ENCODE results near the gene NPIPB2. TPM values are rescaled to one million over a fixed set of nuclear protein-coding genes. Genes with fewer than 3 reads are reported as not detected.
A peak's percentile ranks its signal among the peaks of the same experiment; 100 is the strongest.

The NPIPB2 gene
- total RNA-seq, 1 donor, result 2.2 TPM

DNA sequence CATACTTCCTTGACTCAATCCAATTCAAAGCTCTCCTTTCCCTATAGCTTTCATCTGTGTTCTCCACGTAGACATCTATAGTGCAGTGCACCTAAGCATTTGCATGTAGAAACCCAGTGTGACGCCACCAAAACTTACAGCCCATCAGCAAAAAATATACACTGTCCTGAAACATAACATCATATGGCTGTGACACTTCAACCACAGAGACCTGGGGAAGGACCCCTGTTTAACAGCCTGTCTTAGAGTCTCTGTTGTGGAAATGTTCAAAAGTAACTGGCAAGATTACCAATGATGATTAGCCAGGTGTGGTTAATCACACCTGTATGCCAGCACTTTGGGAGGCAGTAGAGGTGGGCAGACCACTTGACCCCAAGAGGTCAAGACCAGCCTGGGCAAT, 48.3 kb downstream of the NPIPB2 start:
- no peak overlapping the region for H3K4me3 ChIP-seq (ENCODE audit: low read depth, low read length)
- no peak for DNase-seq (ENCODE audit: low read depth)
- TF ChIP-seq, protein P1, sequence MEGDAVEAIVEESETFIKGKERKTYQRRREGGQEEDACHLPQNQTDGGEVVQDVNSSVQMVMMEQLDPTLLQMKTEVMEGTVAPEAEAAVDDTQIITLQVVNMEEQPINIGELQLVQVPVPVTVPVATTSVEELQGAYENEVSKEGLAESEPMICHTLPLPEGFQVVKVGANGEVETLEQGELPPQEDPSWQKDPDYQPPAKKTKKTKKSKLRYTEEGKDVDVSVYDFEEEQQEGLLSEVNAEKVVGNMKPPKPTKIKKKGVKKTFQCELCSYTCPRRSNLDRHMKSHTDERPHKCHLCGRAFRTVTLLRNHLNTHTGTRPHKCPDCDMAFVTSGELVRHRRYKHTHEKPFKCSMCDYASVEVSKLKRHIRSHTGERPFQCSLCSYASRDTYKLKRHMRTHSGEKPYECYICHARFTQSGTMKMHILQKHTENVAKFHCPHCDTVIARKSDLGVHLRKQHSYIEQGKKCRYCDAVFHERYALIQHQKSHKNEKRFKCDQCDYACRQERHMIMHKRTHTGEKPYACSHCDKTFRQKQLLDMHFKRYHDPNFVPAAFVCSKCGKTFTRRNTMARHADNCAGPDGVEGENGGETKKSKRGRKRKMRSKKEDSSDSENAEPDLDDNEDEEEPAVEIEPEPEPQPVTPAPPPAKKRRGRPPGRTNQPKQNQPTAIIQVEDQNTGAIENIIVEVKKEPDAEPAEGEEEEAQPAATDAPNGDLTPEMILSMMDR (IDR thresholded peaks at IDR 0.05; ENCODE audit: insufficient read depth, low read depth, low read length), result no peak

GRCh38 chr16:11892761-11893160, 49.1 kb downstream of the NPIPB2 start:
- DNase-seq (ENCODE audit: low read depth), result no peak
- TF ChIP-seq, protein P1 (IDR thresholded peaks at IDR 0.05; ENCODE audit: insufficient read depth, low read depth, low read length), result no peak
- no peak overlapping the region for H3K4me3 ChIP-seq (ENCODE audit: low read depth, low read length)

DNA sequence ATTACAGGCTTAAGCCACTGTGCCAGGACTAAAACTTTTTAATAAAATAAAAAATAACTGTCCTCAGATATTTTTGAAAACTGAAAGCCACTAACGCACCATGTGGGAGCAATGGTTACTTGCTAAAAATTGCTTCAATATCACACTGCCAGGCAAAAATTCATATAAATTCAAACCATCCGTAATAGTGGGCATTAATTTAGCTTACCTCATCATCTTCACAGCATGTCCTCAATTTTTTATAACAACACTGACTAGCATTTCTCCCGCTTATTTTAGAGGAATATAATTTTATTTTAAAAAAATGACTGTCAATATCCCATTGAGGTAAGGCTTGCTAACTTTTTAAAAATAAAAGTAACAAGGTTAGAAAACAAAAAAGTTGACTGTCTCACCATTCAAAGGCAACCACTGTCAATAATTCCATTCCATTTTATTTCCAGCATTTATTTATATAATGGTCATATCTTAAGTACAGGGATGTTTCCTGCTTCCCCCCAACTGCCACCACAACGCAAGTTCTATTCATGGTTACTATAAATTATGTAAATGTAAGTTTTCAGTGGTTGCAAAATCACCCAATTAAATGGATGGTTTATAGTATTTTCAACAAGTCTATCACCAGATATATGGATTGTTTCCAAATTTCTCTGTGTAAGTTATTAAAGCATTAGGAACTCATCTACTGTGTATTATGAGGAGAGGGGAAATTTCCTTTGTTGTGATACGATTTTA, 51.4 kb downstream of the NPIPB2 start:
- DNase-seq (ENCODE audit: low read depth), result no peak
- TF ChIP-seq, protein P1 (IDR thresholded peaks at IDR 0.05; ENCODE audit: insufficient read depth, low read depth, low read length), result no peak
- H3K4me3 ChIP-seq (ENCODE audit: low read depth, low read length), result no peak overlapping the region

- no peak for DNase-seq (ENCODE audit: low read depth)
- H3K4me3 ChIP-seq (ENCODE audit: low read depth, low read length), result no peak overlapping the region
- TF ChIP-seq, protein P1 (IDR thresholded peaks at IDR 0.05; ENCODE audit: insufficient read depth, low read depth, low read length), result no peak
Measured at GRCh38 chr16:11886881-11887280, 55.0 kb downstream of the NPIPB2 start.

- H3K4me3 ChIP-seq (ENCODE audit: low read depth, low read length), result no peak overlapping the region
- DNase-seq (ENCODE audit: low read depth), result no peak
- TF ChIP-seq, protein P1 (IDR thresholded peaks at IDR 0.05; ENCODE audit: insufficient read depth, low read depth, low read length), result no peak
Measured at GRCh38 chr16:11884035-11884434, 57.8 kb downstream of the NPIPB2 start.

GRCh38 chr16:11880007-11880406, 61.8 kb downstream of the NPIPB2 start:
- TF ChIP-seq, protein P1 (IDR thresholded peaks at IDR 0.05; ENCODE audit: insufficient read depth, low read depth, low read length), result no peak
- no peak overlapping the region for H3K4me3 ChIP-seq (ENCODE audit: low read depth, low read length)
- no peak for DNase-seq (ENCODE audit: low read depth)

- TF ChIP-seq, protein P1 (IDR thresholded peaks at IDR 0.05; ENCODE audit: insufficient read depth, low read depth, low read length), result no peak
- H3K4me3 ChIP-seq (ENCODE audit: low read depth, low read length), result no peak overlapping the region
- DNase-seq (ENCODE audit: low read depth), result peak; percentile 44
Measured at GRCh38 chr16:11877374-11877773, 64.5 kb downstream of the NPIPB2 start.
